A673 (cell line): ENCODE data around the gene GAS2L2. TPM values are rescaled to one million over a fixed set of nuclear protein-coding genes. Genes with fewer than 3 reads are reported as not detected.

Source experiments
- BruUV-seq: library from RNA; stranded (reverse); fragments of 400-500 nt; replicated peaks from 2 replicates; lab custom pipeline; 2021; lab: Mats Ljungman, UMichigan
- CTCF ChIA-PET: fragments of 300-600 bp; sonication (Branson Sonifier 250); formaldehyde crosslinking; loops from one replicate; lab custom pipeline; 2022; ENCODE audit warnings: antibody characterized with exemption; lab: Charles Lee
- POLR2A ChIA-PET: fragments of 300-600 bp; sonication (Branson Sonifier 250); formaldehyde crosslinking; loops from one replicate; lab custom pipeline; 2022; ENCODE audit warnings: antibody characterized with exemption; ENCODE audit not compliant: low non-redundant PET; lab: Charles Lee
- DNase-seq: peaks from one replicate; pipeline ENCODE4 v3.0.0-alpha.2; 2015; ENCODE audit warnings: low spot score
- H3K27ac ChIP-seq: fragments of 200-600 bp; sonication (generic); 2 replicates; pipeline ENCODE4 v1.5.1; 2016; ENCODE audit warnings: mixed run types, low read depth, mild to moderate bottlenecking, mixed read lengths, antibody characterized with exemption, low read length; ENCODE audit not compliant: poor library complexity, severe bottlenecking
- H3K27me3 ChIP-seq: fragments of 200-600 bp; sonication (generic); replicated peaks from 2 replicates; pipeline ENCODE4 v1.6.1; 2017; ENCODE audit warnings: mixed run types, low read depth, mild to moderate bottlenecking, mixed read lengths, antibody characterized with exemption, low read length; ENCODE audit not compliant: insufficient read depth, poor library complexity
- H3K36me3 ChIP-seq: fragments of 200-600 bp; sonication (generic); 2 replicates; pipeline ENCODE4 v1.6.1; 2016; ENCODE audit warnings: mixed run types, mild to moderate bottlenecking, mixed read lengths, antibody characterized with exemption, low read length; ENCODE audit not compliant: insufficient read depth, poor library complexity, severe bottlenecking
- H3K4me1 ChIP-seq: fragments of 200-600 bp; sonication (generic); 2 replicates; pipeline ENCODE4 v1.6.1; 2017; ENCODE audit warnings: mixed run types, mild to moderate bottlenecking, mixed read lengths, antibody characterized with exemption, low read length; ENCODE audit not compliant: insufficient read depth, poor library complexity, severe bottlenecking
- H3K4me3 ChIP-seq: fragments of 200-600 bp; sonication (generic); 2 replicates; pipeline ENCODE4 v1.5.1; 2016; ENCODE audit warnings: low read depth, mixed run types, mild to moderate bottlenecking, mixed read lengths, low read length; ENCODE audit not compliant: poor library complexity, severe bottlenecking
- H3K9me3 ChIP-seq: fragments of 200-600 bp; sonication (generic); 2 replicates; pipeline ENCODE4 v1.6.1; 2016; ENCODE audit warnings: mixed run types, low read depth, mild to moderate bottlenecking, mixed read lengths, antibody characterized with exemption, low read length; ENCODE audit not compliant: poor library complexity, severe bottlenecking
- CTCF ChIP-seq: fragments of 300-800, 200-600 bp; sonication (generic); conservative IDR thresholded peaks from 2 replicates; pipeline ENCODE4 v1.5.1; 2017; ENCODE audit warnings: low read depth, mild to moderate bottlenecking, antibody characterized with exemption, low read length, moderate library complexity, mixed read lengths
- EZH2 ChIP-seq: fragments of 200-600 bp; sonication (generic); IDR thresholded peaks from 2 replicates; pipeline ENCODE4 v1.6.1; 2017; ENCODE audit warnings: borderline replicate concordance, low read depth, mild to moderate bottlenecking, mixed read lengths, antibody characterized with exemption, low read length; ENCODE audit not compliant: poor library complexity, severe bottlenecking
- intact Hi-C: fragments of 100-400 bp; cut with micrococcal nuclease; formaldehyde crosslinking; loops from one replicate; pipeline ENCODE4 v1.10.0; 2022; ENCODE audit not compliant: unreplicated experiment
- total RNA-seq: library from RNA; stranded (reverse); gene quantifications from 2 replicates; pipeline ENCODE4 v1.2.3, GENCODE V29; 2021

GAS2L2 gene
- total RNA-seq, 1 experiment from 2014 or later = not detected

DNA sequence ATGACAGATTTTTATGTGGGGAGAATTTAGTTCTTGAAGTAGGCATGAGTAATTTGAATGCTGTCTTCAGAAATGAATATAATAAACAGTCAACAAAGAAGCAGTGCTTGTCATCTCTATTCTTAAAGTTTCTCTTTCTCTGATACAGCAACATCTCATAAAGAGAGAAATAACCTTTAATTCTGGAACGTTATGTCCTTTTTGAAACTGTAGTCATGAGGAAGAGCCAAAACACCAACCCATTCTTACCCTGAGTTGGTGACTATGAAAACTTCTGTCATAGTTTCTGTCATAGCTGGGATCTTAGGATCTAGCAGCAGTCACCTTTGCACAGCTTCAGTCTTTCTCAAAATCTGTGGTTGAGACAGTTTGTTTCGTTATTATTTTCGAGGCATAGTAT, 36.9 kb downstream of the GAS2L2 start:
- no peak for DNase-seq
- no peaks in the 10 kb centered on the region for H3K9me3 ChIP-seq
- no peak overlapping the region for H3K4me3 ChIP-seq
- peaks cover 3% of the 10 kb centered on the region for H3K36me3 ChIP-seq
- no peaks in the 10 kb centered on the region for H3K27me3 ChIP-seq
- no peak for TF ChIP-seq EZH2
- no peak for TF ChIP-seq CTCF
- no peak overlapping the region for H3K27ac ChIP-seq
- ChIA-PET POLR2A (no interaction called here), CTCF (no interaction called here)
- intact Hi-C loops = no loop called here
- no peaks in the 10 kb centered on the region for H3K4me1 ChIP-seq
- BruUV-seq = no TSS peak

GRCh38 chr17:35715416-35715815, 37.6 kb downstream of the GAS2L2 start:
- BruUV-seq = no TSS peak
- H3K36me3 ChIP-seq = peaks cover 3% of the 10 kb centered on the region
- ChIA-PET CTCF (no interaction called here), POLR2A (interaction anchor here (0.6 kb wide), 1 partner anchor 164 kb away, joined by 3 read pairs; no protein-coding TSS in a partner anchor)
- no peaks in the 10 kb centered on the region for H3K4me1 ChIP-seq
- H3K27me3 ChIP-seq = no peaks in the 10 kb centered on the region
- intact Hi-C loops = no loop called here
- H3K4me3 ChIP-seq = no peak overlapping the region
- H3K9me3 ChIP-seq = no peaks in the 10 kb centered on the region
- H3K27ac ChIP-seq = no peak overlapping the region
- DNase-seq = no peak
- TF ChIP-seq EZH2 = no peak
- TF ChIP-seq CTCF = no peak

GRCh38 chr17:35714988-35715387, 38.1 kb downstream of the GAS2L2 start:
- no peaks in the 10 kb centered on the region for H3K9me3 ChIP-seq
- POLR2A ChIA-PET = no interaction called here
- no peaks in the 10 kb centered on the region for H3K27me3 ChIP-seq
- H3K36me3 ChIP-seq = peaks cover 2% of the 10 kb centered on the region
- H3K27ac ChIP-seq = no peak overlapping the region
- H3K4me3 ChIP-seq = no peak overlapping the region
- no TSS peak for BruUV-seq
- no peak for TF ChIP-seq CTCF
- no peak for TF ChIP-seq EZH2
- no peaks in the 10 kb centered on the region for H3K4me1 ChIP-seq
- DNase-seq = no peak
- CTCF ChIA-PET = no interaction called here
- intact Hi-C loops = no loop called here
